Measurements from ENCODE around the gene EME2. TPM values are rescaled to one million over a fixed set of nuclear protein-coding genes. Genes with fewer than 3 reads are reported as not detected.
A peak's percentile ranks its signal among the peaks of the same experiment; 100 is the strongest.

EME2 gene
- total and polyA plus RNA-seq, 2 of the 13 experiments (the other 11 are each of a cell fraction or from before 2014, with no cell fraction given): 4.4 to 7.6 TPM

DNA sequence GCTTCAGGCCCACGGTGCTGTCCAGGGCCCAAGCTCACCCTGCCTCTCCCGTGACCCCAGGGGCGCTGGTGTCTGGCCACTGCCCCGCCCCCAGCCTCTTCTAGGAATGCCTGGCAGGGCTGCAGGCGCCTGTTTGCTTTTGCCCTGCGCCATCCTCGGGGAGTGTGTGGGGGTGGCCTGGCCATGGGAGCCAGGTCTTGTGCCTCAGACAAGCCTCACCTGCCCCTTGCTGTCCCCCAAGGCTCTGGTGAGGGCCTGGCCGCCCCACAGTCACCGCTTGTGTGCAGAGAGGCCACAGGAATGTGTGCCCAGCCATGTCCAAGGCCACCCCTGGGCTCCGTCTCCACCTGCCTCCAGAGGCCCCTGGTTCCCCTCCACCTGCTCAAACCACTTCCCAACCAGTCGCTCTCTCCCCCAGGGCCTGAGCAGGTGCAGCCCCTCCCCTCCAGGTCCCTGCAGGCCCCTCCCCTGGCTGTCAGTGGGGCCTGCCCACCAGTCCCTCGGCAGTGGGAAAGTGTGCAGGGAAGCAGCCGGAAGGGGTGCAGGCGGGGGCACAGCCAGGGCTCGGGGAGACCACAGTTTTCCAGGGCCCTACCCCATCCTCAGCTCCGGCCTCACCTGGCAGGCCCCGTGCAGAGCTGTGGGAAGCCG, 21.7 kb downstream of the EME2 start (continued):
- TF ChIP-seq MAFK (conservative IDR thresholded peaks at IDR 0.05 in 1 of 2, IDR thresholded peaks at IDR 0.05 in 1 of 2; ENCODE audit: low read length in 2 of 2) (no peak), KDM5B (CRISPR knock-in tag; IDR thresholded peaks at IDR 0.05; ENCODE audit: borderline replicate concordance) (peak; percentile 30; the same call in 1 of the 2 replicates), KLF12 (CRISPR knock-in tag; IDR thresholded peaks at IDR 0.05; ENCODE audit: borderline replicate concordance) (0 out of 2 replicates have a peak, but pooled peaks have one; percentile 33), ZNF160 (CRISPR knock-in tag; IDR thresholded peaks at IDR 0.05) (no peak), ZNF644 (CRISPR knock-in tag; IDR thresholded peaks at IDR 0.05; ENCODE audit: low read depth) (no peak), CSRNP2 (CRISPR knock-in tag; conservative IDR thresholded peaks at IDR 0.05; ENCODE audit: low read depth) (no peak), PLRG1 (conservative IDR thresholded peaks at IDR 0.05) (no peak), ZNF34 (CRISPR knock-in tag; IDR thresholded peaks at IDR 0.05; ENCODE audit: borderline replicate concordance) (no peak), MXD4 (CRISPR knock-in tag; IDR thresholded peaks at IDR 0.05) (peak; percentile 56; the same call in 1 of the 2 replicates), ZNF850 (CRISPR knock-in tag; conservative IDR thresholded peaks at IDR 0.05) (no peak), ZNF772 (CRISPR knock-in tag; IDR thresholded peaks at IDR 0.05) (0 out of 2 replicates have a peak, but pooled peaks have one; percentile 22), YEATS4 (CRISPR knock-in tag; IDR thresholded peaks at IDR 0.05; ENCODE audit: borderline replicate concordance) (peak; percentile 17; the same call in 1 of the 2 replicates), SSRP1 (CRISPR knock-in tag; IDR thresholded peaks at IDR 0.05) (no peak), PCBP2 (optimal IDR thresholded peaks at IDR 0.05; ENCODE audit: low read depth, low read length, poor library complexity, severe bottlenecking) (no peak), ZNF83 (CRISPR knock-in tag; IDR thresholded peaks at IDR 0.05; ENCODE audit: borderline replicate concordance) (no peak), AGO1 (IDR thresholded peaks at IDR 0.05; ENCODE audit: low read depth, low read length, poor library complexity, severe bottlenecking) (peak; percentile 23), ZNF232 (CRISPR knock-in tag; IDR thresholded peaks at IDR 0.05; ENCODE audit: borderline replicate concordance) (no peak), NKX3-1 (CRISPR knock-in tag; IDR thresholded peaks at IDR 0.05) (no peak), MIER3 (CRISPR knock-in tag; IDR thresholded peaks at IDR 0.05; ENCODE audit: borderline replicate concordance) (peak; percentile 70; the same call in 1 of the 2 replicates), ZFYVE20 (CRISPR knock-in tag; IDR thresholded peaks at IDR 0.05; ENCODE audit: borderline replicate concordance, low read depth) (no peak), DNMT3B (CRISPR knock-in tag; conservative IDR thresholded peaks at IDR 0.05) (no peak), ELF1 (CRISPR knock-in tag; IDR thresholded peaks at IDR 0.05) (no peak; the same call in 1 of the 2 replicates), MTA1 (CRISPR knock-in tag; IDR thresholded peaks at IDR 0.05; ENCODE audit: borderline replicate concordance) (peak; percentile 42; the same call in 1 of the 2 replicates)
- TF ChIP-seq, protein P1, sequence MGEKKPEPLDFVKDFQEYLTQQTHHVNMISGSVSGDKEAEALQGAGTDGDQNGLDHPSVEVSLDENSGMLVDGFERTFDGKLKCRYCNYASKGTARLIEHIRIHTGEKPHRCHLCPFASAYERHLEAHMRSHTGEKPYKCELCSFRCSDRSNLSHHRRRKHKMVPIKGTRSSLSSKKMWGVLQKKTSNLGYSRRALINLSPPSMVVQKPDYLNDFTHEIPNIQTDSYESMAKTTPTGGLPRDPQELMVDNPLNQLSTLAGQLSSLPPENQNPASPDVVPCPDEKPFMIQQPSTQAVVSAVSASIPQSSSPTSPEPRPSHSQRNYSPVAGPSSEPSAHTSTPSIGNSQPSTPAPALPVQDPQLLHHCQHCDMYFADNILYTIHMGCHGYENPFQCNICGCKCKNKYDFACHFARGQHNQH (CRISPR knock-in tag; IDR thresholded peaks at IDR 0.05): no peak
- TF ChIP-seq, protein P2, sequence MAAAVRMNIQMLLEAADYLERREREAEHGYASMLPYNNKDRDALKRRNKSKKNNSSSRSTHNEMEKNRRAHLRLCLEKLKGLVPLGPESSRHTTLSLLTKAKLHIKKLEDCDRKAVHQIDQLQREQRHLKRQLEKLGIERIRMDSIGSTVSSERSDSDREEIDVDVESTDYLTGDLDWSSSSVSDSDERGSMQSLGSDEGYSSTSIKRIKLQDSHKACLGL (CRISPR knock-in tag; IDR thresholded peaks at IDR 0.05): peak; percentile 25; the same call in 1 of the 2 replicates
- TF ChIP-seq, protein P3, sequence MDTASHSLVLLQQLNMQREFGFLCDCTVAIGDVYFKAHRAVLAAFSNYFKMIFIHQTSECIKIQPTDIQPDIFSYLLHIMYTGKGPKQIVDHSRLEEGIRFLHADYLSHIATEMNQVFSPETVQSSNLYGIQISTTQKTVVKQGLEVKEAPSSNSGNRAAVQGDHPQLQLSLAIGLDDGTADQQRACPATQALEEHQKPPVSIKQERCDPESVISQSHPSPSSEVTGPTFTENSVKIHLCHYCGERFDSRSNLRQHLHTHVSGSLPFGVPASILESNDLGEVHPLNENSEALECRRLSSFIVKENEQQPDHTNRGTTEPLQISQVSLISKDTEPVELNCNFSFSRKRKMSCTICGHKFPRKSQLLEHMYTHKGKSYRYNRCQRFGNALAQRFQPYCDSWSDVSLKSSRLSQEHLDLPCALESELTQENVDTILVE (CRISPR knock-in tag; IDR thresholded peaks at IDR 0.05): 0 out of 2 replicates have a peak, but pooled peaks have one; percentile 21

Data from HepG2 (cell line).